ENCODE data around the gene TMEM151B. TPM values are rescaled to one million over a fixed set of nuclear protein-coding genes. Genes with fewer than 3 reads are reported as not detected.
A peak's percentile ranks its signal among the peaks of the same experiment; 100 is the strongest.

TMEM151B gene
- total and polyA plus RNA-seq, 4 experiments from 2014 or later: not detected

DNA sequence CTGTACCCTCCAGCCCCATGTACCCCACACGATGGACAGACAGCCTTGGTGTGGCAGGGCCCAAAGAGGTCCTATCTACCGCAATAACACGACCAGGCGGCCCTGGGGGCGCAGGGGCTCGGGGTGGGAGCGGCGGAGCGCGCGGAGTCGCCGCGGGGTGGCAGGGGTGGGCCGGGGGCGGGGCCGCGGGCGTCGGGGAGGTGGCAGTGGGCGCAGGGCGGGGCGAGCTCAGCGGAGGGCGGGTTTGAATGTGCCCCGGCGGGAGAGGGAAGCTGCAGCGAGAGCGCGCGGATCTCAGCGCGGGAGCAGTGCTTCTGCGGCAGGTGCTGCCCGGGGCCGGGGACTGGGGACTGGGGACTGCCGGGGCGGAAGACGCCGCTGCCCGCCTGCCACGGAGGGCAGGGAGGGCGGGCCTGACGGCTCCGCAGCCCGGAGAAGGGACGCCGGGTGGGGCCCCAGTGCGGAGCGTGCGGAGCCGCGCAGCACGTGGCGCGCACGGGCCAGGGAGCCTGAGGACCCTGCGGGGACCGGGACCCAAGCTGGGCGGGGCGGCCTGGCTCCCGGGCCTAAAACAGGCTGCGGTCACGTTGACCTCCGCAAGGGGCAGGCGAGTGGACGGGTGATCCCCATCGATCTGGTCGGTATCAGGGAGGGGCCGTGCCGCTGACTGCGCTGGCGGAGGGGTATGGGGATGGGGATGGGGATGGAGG is 46.8 kb upstream of the TMEM151B start, which contains the start of gene SLC29A1:
TSS of gene SLC29A1 (plus strand) at position 277 of the 710 bp plus-strand sequence. CDS start 3,719 bp downstream, outside the sequence.
- intact Hi-C loops (cut with micrococcal nuclease): loop anchor here (1.0 to 2.0 kb wide), 3 partner anchors 14 to 33 kb away; partner anchors contain the start of gene SLC35B2
- peak; percentile 76 to 83 (median 78) for DNase-seq
- Histone ChIP-seq H3K4me3 (ENCODE audit: low read length in 2 of 2) (peak within 1 kb of the TSS in 1 of 2 donors; percentile 69), H3K27me3 (ENCODE audit: insufficient read depth, low read length) (no peaks in the 10 kb centered on the region), H3K36me3 (ENCODE audit: insufficient read depth, low read length) (no peaks in the 10 kb centered on the region), H3K4me1 (ENCODE audit: insufficient read depth, low read length) (peaks cover 29% of the 10 kb centered on the region), H3K9me3 (ENCODE audit: control insufficient read depth in 1 of 2, low read length in 2 of 2) (no peaks in the 10 kb centered on the region), H3K27ac (ENCODE audit: low read depth, low read length) (no peak within 1 kb of the TSS)
- Mint-ChIP-seq H3K27ac (peak within 1 kb of the TSS; percentile 37 to 86 (median 70)), H3K4me1 (peaks cover 7 to 32% (median 20%) of the 10 kb centered on the region in 4 donors), H3K27me3 (peaks cover 2 to 5% of the 10 kb centered on the region in 2 donors), H3K36me3 (no peaks in the 10 kb centered on the region), H3K9me3 (no peaks in the 10 kb centered on the region), H3K4me3 (peak within 1 kb of the TSS; percentile 82 to 93 (median 85))
- POLR2A ChIA-PET (ENCODE audit: partially characterized antibody): interaction anchor here (0.9 to 5.3 kb wide), 5 partner anchors 14 to 32 kb away, joined by 3 to 72 read pairs (median 16); partner anchors contain the start of genes HSP90AB1 and SLC35B2
- CTCF ChIA-PET (ENCODE audit: partially characterized antibody): interaction anchor here (0.9 to 6.8 kb wide), 8 partner anchors 12 to 118 kb away, joined by 3 to 84 read pairs (median 8); partner anchors contain the start of genes HSP90AB1 and SLC35B2

GRCh38 chr6:44224029-44224964 is 46.0 kb upstream of the TMEM151B start:
- peak overlapping the region in 1 of 2 donors; percentile 69 for H3K4me3 ChIP-seq (ENCODE audit: low read length in 2 of 2)
- DNase-seq: peak in 1 of 5 donors; percentile 16

DNA sequence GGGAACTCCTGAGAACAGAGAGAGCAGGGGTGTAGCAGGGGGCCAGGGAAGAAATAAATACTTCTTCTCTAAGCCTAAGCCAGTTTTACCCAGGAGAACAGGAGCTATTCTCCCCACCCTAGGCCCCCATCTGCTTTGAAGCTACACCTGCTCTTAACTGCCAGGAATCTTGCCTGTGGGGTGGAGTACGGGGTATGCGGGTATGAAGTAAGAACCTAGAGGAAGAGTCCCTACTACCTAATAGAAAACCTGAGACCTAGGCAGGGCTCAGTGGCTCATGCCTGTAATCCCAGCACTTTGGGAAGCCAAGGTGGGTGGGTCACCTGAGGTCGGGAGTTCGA is 45.3 kb upstream of the TMEM151B start:
- Mint-ChIP-seq H3K4me1 (peaks cover 7 to 31% (median 18%) of the 10 kb centered on the region in 4 donors), H3K27ac (no peak overlapping the region), H3K27me3 (no peaks in the 10 kb centered on the region), H3K9me3 (no peaks in the 10 kb centered on the region), H3K36me3 (no peaks in the 10 kb centered on the region), H3K4me3 (peak overlapping the region in 3 of 8 donors; percentile 35 to 87 (median 82))
- ChIA-PET CTCF (ENCODE audit: partially characterized antibody) (interaction anchor here (1.2 to 6.8 kb wide), 6 partner anchors 11 to 43 kb away, joined by 4 to 84 read pairs (median 11); partner anchors contain the start of genes HSP90AB1 and SLC35B2), POLR2A (ENCODE audit: partially characterized antibody) (interaction anchor here (1.4 to 5.3 kb wide), 4 partner anchors 12 to 163 kb away, joined by 3 to 72 read pairs (median 18); partner anchors contain the start of genes CDC5L, HSP90AB1 and SLC35B2)
- DNase-seq: no peak
- H3K9me3 ChIP-seq (ENCODE audit: control insufficient read depth in 1 of 2, low read length in 2 of 2): no peaks in the 10 kb centered on the region
- H3K27ac ChIP-seq (ENCODE audit: low read depth, low read length): no peak overlapping the region
- H3K36me3 ChIP-seq (ENCODE audit: insufficient read depth, low read length): no peaks in the 10 kb centered on the region
- H3K27me3 ChIP-seq (ENCODE audit: insufficient read depth, low read length): no peaks in the 10 kb centered on the region
- peaks cover 22% of the 10 kb centered on the region for H3K4me1 ChIP-seq (ENCODE audit: insufficient read depth, low read length)
- intact Hi-C loops (cut with micrococcal nuclease): no loop called here
- no peak overlapping the region for H3K4me3 ChIP-seq (ENCODE audit: low read length in 2 of 2)

More at GRCh38 chr6:44224029-44224964, 46.0 kb upstream of the TMEM151B start:
- no peaks in the 10 kb centered on the region for H3K36me3 ChIP-seq (ENCODE audit: insufficient read depth, low read length)
- no peaks in the 10 kb centered on the region for H3K36me3 Mint-ChIP-seq
- H3K27ac Mint-ChIP-seq: peak overlapping the region in 6 of 7 donors; percentile 37 to 79 (median 66)
- H3K9me3 Mint-ChIP-seq: no peaks in the 10 kb centered on the region
- H3K27ac ChIP-seq (ENCODE audit: low read depth, low read length): no peak overlapping the region
- H3K4me1 ChIP-seq (ENCODE audit: insufficient read depth, low read length): peaks cover 25% of the 10 kb centered on the region
- peak overlapping the region; percentile 82 to 87 (median 84) for H3K4me3 Mint-ChIP-seq
- peaks cover 0 to 2% of the 10 kb centered on the region in 2 donors for H3K27me3 Mint-ChIP-seq
- intact Hi-C loops (cut with micrococcal nuclease): no loop called here
- peaks cover 7 to 31% (median 19%) of the 10 kb centered on the region in 4 donors for H3K4me1 Mint-ChIP-seq
- POLR2A ChIA-PET (ENCODE audit: partially characterized antibody): interaction anchor here (0.9 to 5.3 kb wide), 6 partner anchors 13 to 163 kb away, joined by 3 to 72 read pairs (median 12); partner anchors contain the start of genes CDC5L, HSP90AB1 and SLC35B2
- H3K27me3 ChIP-seq (ENCODE audit: insufficient read depth, low read length): no peaks in the 10 kb centered on the region
- no peaks in the 10 kb centered on the region for H3K9me3 ChIP-seq (ENCODE audit: control insufficient read depth in 1 of 2, low read length in 2 of 2)
- CTCF ChIA-PET (ENCODE audit: partially characterized antibody): interaction anchor here (0.9 to 6.8 kb wide), 7 partner anchors 11 to 44 kb away, joined by 3 to 84 read pairs (median 11); partner anchors contain the start of genes HSP90AB1 and SLC35B2

DNA sequence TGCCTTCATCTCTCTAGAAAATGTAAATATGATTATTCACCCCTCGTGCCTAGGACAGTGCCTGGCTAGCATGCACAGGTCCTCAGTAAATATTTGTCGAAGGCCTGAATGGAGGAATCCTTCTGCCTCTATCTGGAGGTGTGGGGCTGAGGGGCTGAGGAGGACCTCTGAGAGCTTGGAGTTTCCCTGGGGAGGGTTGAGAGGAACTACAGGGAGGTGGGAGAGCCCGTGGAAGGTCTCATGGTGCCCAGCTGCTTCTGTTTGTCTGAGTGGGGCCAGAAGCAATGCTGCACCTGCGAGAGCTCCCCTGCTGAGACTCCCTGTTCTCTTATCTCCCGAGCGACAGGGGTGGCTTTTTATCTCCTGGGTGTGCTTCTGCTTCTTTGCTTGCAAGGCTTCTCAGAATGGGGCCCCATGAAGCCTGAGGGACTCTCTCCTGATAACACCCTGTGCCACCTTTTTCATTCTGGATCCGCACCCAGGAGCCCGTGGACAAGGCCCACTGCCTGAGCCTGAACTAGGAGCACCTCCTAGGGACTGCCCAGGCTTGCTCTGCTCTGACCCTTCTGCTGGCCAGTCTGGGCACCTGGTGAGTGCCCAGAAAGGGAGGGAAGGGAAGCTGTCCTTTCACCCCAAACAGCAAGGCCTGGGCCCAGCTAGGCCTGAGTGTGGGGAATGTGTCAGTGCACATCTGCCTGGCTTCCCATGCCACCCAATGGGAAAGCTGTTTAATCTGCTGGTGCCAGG is 44.5 kb upstream of the TMEM151B start:
- H3K9me3 Mint-ChIP-seq: no peaks in the 10 kb centered on the region
- no peaks in the 10 kb centered on the region for H3K27me3 Mint-ChIP-seq
- peaks cover 7 to 31% (median 17%) of the 10 kb centered on the region in 4 donors for H3K4me1 Mint-ChIP-seq
- Histone ChIP-seq H3K27ac (ENCODE audit: low read depth, low read length) (no peak overlapping the region), H3K27me3 (ENCODE audit: insufficient read depth, low read length) (no peaks in the 10 kb centered on the region), H3K4me1 (ENCODE audit: insufficient read depth, low read length) (peaks cover 22% of the 10 kb centered on the region), H3K9me3 (ENCODE audit: control insufficient read depth in 1 of 2, low read length in 2 of 2) (no peaks in the 10 kb centered on the region), H3K36me3 (ENCODE audit: insufficient read depth, low read length) (no peaks in the 10 kb centered on the region), H3K4me3 (ENCODE audit: low read length in 2 of 2) (no peak overlapping the region)
- H3K36me3 Mint-ChIP-seq: no peaks in the 10 kb centered on the region
- ChIA-PET POLR2A (ENCODE audit: partially characterized antibody) (interaction anchor here (1.4 to 5.3 kb wide), 3 partner anchors 21 to 162 kb away, joined by 3 to 72 read pairs (median 21); partner anchors contain the start of genes CDC5L, HSP90AB1 and SLC35B2), CTCF (ENCODE audit: partially characterized antibody) (interaction anchor here (2.0 to 6.8 kb wide), 2 partner anchors 10 to 31 kb away, joined by 11 to 84 read pairs; partner anchors contain the start of gene SLC35B2)
- intact Hi-C loops (cut with micrococcal nuclease): no loop called here
- no peak overlapping the region for H3K27ac Mint-ChIP-seq
- no peak for DNase-seq
- peak overlapping the region in 2 of 8 donors; percentile 39 to 46 for H3K4me3 Mint-ChIP-seq

GRCh38 chr6:44226368-44227147 is 43.7 kb upstream of the TMEM151B start:
- intact Hi-C loops (cut with micrococcal nuclease): no loop called here
- no peaks in the 10 kb centered on the region for H3K27me3 Mint-ChIP-seq
- no peaks in the 10 kb centered on the region for H3K9me3 ChIP-seq (ENCODE audit: control insufficient read depth in 1 of 2, low read length in 2 of 2)
- CTCF ChIA-PET (ENCODE audit: partially characterized antibody): interaction anchor here (6.8 kb wide), 1 partner anchor 9 kb away, joined by 84 read pairs; no protein-coding TSS in a partner anchor
- no peaks in the 10 kb centered on the region for H3K36me3 Mint-ChIP-seq
- H3K9me3 Mint-ChIP-seq: no peaks in the 10 kb centered on the region
- H3K27ac ChIP-seq (ENCODE audit: low read depth, low read length): no peak overlapping the region
- H3K27me3 ChIP-seq (ENCODE audit: insufficient read depth, low read length): no peaks in the 10 kb centered on the region
- H3K4me1 ChIP-seq (ENCODE audit: insufficient read depth, low read length): peaks cover 22% of the 10 kb centered on the region
- no peak overlapping the region for H3K4me3 Mint-ChIP-seq
- no peaks in the 10 kb centered on the region for H3K36me3 ChIP-seq (ENCODE audit: insufficient read depth, low read length)
- no peak overlapping the region for H3K4me3 ChIP-seq (ENCODE audit: low read length in 2 of 2)
- POLR2A ChIA-PET (ENCODE audit: partially characterized antibody): interaction anchor here (3.3 to 5.3 kb wide), 2 partner anchors 20 to 29 kb away, joined by 21 to 72 read pairs; partner anchors contain the start of genes HSP90AB1 and SLC35B2
- H3K27ac Mint-ChIP-seq: no peak overlapping the region
- H3K4me1 Mint-ChIP-seq: peaks cover 3 to 25% (median 16%) of the 10 kb centered on the region in 4 donors
- no peak for DNase-seq

Measured in CD4-positive, alpha-beta memory T cell (primary cell).